Measurements from ENCODE around the gene TCHHL1.

Gene TCHHL1

GRCh38 chr1:152038871-152039270 is 50.0 kb downstream of the TCHHL1 start:
- no peak for DNase-seq (ENCODE audit: low spot score)

- peak; percentile 67 for DNase-seq (ENCODE audit: low spot score)
Observed at GRCh38 chr1:152036267-152037216, 52.3 kb downstream of the TCHHL1 start, which contains the start of gene S100A11. TSS of gene S100A11 (minus strand) at chr1:152037004. CDS start at chr1:152036915, 89 bp downstream.

GRCh38 chr1:152035539-152036266 is 53.2 kb downstream of the TCHHL1 start:
- no peak for DNase-seq (ENCODE audit: low spot score)

GRCh38 chr1:152034654-152035538 is 54.0 kb downstream of the TCHHL1 start:
- DNase-seq (ENCODE audit: low spot score), result no peak

GRCh38 chr1:152034324-152034653 is 54.6 kb downstream of the TCHHL1 start:
- no peak for DNase-seq (ENCODE audit: low spot score)
